BJ (cell line): Measurements from ENCODE around the gene ABCF1. TPM values are rescaled to one million over a fixed set of nuclear protein-coding genes. Genes with fewer than 3 reads are reported as not detected.

ENCODE experiments used
- CTCF ChIA-PET: fragments of 350-600 bp; formaldehyde crosslinking; extraction: SDS; loops from one replicate; lab custom pipeline; 2021; ENCODE audit warnings: antibody characterized with exemption, inconsistent platforms; lab: Yijun Ruan, JAX
- POLR2A ChIA-PET: fragments of 300-600 bp; sonication (Branson Sonifier 250); formaldehyde crosslinking; extraction: SDS; loops from one replicate; lab custom pipeline; 2021; ENCODE audit warnings: antibody characterized with exemption; lab: Charles Lee
- DNase-seq: peaks from one replicate; pipeline ENCODE4 v3.0.0-alpha.2; 2011; ENCODE audit warnings: low read depth
- H3K27me3 ChIP-seq: 2 replicates; pipeline ENCODE4 v1.6.0; 2011; ENCODE audit warnings: low read length; ENCODE audit not compliant: control insufficient read depth, insufficient read depth
- H3K36me3 ChIP-seq: 2 replicates; pipeline ENCODE4 v1.5.1; 2011; ENCODE audit warnings: low read length; ENCODE audit not compliant: control insufficient read depth, insufficient read depth
- H3K4me3 ChIP-seq: 2 replicates; pipeline ENCODE4 v1.5.1; 2011; ENCODE audit warnings: low read depth, mild to moderate bottlenecking, control low read depth, low read length
- CTCF ChIP-seq: IDR thresholded peaks from 2 replicates; pipeline ENCODE4 v1.5.1; 2011; ENCODE audit warnings: low read depth, mild to moderate bottlenecking, control low read depth, inconsistent platforms, low read length, moderate library complexity; ENCODE audit not compliant: insufficient read depth
- polyA plus RNA-seq: library from polyadenylated mRNA; depleted of rRNA; stranded (reverse); fragments of >200 nt; gene quantifications from 2 replicates; pipeline ENCODE4 v1.2.3, GENCODE V29; 2011

ABCF1 gene
- polyA plus RNA-seq, 1 experiment, result 37.9 TPM

GRCh38 chr6:30544666-30545272 lies 26.5 kb upstream of the ABCF1 start:
- POLR2A ChIA-PET, result interaction anchor here (0.7 kb wide), 1 partner anchor 27 kb away, joined by 5 read pairs; the partner anchor contains the start of gene ABCF1
- peak; percentile 80 for TF ChIP-seq CTCF
- CTCF ChIA-PET, result interaction anchor here (0.6 to 11.2 kb wide), 24 partner anchors 9 to 178 kb away, joined by 3 to 263 read pairs (median 4); partner anchors contain the start of genes ABCF1, GNL1 and PRR3

DNA sequence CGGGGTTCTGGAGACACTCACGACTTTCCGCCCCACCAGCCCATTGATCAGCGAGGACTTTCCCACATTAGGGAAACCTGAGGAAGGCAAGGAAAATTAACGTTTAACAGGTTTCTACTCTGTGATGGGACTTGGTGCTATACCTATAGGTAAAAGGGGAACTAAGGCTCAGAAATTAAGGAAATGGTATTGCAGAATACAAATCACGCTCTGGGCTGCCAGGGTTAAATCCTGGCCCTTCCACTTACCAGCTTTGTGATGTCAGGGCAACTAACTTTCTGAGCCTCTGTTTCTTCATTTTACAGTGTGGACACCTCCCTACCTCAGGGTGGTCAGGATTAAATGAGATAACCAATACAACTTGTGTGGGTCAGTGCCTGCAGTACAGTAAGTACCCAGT lies 23.8 kb upstream of the ABCF1 start:
- no peak for TF ChIP-seq CTCF
- Histone ChIP-seq H3K36me3 (peaks cover 21% of the 10 kb centered on the region), H3K4me3 (no peak overlapping the region), H3K27me3 (no peaks in the 10 kb centered on the region)
- no peak for DNase-seq
- POLR2A ChIA-PET, result no interaction called here
- CTCF ChIA-PET, result interaction anchor here (1.0 to 11.2 kb wide), 5 partner anchors 15 to 64 kb away, joined by 3 to 263 read pairs (median 4); no protein-coding TSS in a partner anchor

More at GRCh38 chr6:30544666-30545272, 26.5 kb upstream of the ABCF1 start:
- Histone ChIP-seq H3K36me3 (peaks cover 13% of the 10 kb centered on the region), H3K27me3 (no peaks in the 10 kb centered on the region), H3K4me3 (no peak overlapping the region)
- DNase-seq, result no peak

GRCh38 chr6:30548375-30548774 lies 22.9 kb upstream of the ABCF1 start:
- CTCF ChIA-PET, result interaction anchor here (1.6 to 11.2 kb wide), 2 partner anchors 16 to 65 kb away, joined by 7 to 263 read pairs; no protein-coding TSS in a partner anchor
- TF ChIP-seq CTCF, result no peak
- H3K36me3 ChIP-seq, result peaks cover 29% of the 10 kb centered on the region
- H3K27me3 ChIP-seq, result no peaks in the 10 kb centered on the region
- POLR2A ChIA-PET, result interaction anchor here (0.7 kb wide), 1 partner anchor 32 kb away, joined by 3 read pairs; no protein-coding TSS in a partner anchor
- no peak for DNase-seq
- H3K4me3 ChIP-seq, result no peak overlapping the region

DNA sequence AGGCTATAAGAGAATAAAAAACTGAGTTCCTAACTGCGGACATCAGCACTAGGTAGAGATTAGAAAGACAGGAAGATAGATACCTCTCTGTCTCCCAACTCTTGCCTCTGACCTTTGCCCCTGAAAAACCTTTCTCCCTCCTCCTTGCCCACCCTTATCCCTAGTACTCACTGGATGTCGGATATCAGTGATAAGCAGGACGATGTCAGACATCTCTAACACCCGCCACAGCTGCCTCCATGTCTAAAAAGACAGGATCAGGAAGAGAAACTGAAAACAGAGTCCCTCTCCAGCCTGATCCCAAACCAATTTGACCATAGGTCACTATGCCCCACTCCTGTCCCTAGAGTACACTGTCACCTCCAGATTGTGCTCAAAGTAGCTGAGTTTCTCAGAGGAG lies 16.8 kb upstream of the ABCF1 start:
- no peak for TF ChIP-seq CTCF
- H3K27me3 ChIP-seq, result no peaks in the 10 kb centered on the region
- H3K4me3 ChIP-seq, result no peak overlapping the region
- peaks cover 19% of the 10 kb centered on the region for H3K36me3 ChIP-seq
- POLR2A ChIA-PET, result no interaction called here
- CTCF ChIA-PET, result interaction anchor here (1.4 to 5.3 kb wide), 6 partner anchors 9 to 73 kb away, joined by 4 to 37 read pairs (median 7); no protein-coding TSS in a partner anchor
- no peak for DNase-seq

GRCh38 chr6:30554962-30555815 lies 16.1 kb upstream of the ABCF1 start:
- POLR2A ChIA-PET, result no interaction called here
- CTCF ChIA-PET, result interaction anchor here (0.6 to 5.3 kb wide), 7 partner anchors 10 to 73 kb away, joined by 3 to 37 read pairs (median 6); no protein-coding TSS in a partner anchor
- no peak for DNase-seq
- peak overlapping the region; percentile 65 for H3K4me3 ChIP-seq
- peak; percentile 19; the same call in 1 of the 2 replicates for TF ChIP-seq CTCF
- peaks cover 18% of the 10 kb centered on the region for H3K36me3 ChIP-seq
- H3K27me3 ChIP-seq, result no peaks in the 10 kb centered on the region
